KOPT-K1 (cell line): Measurements from ENCODE around the gene TNIP3.
"Not testable (repeated sequence)": the region's sequence is repeated elsewhere in the genome, so short reads cannot be mapped to it uniquely, and the experiment has no call there.

Experiments
- H3K27ac ChIP-seq: fragments of 200-600 bp; sonication (generic); 2 replicates; pipeline ENCODE4 v1.5.1; 2016; ENCODE audit warnings: antibody characterized with exemption, mild to moderate bottlenecking, low read depth, low read length; ENCODE audit not compliant: poor library complexity, severe bottlenecking
- H3K36me3 ChIP-seq: fragments of 200-600 bp; sonication (generic); 2 replicates; pipeline ENCODE4 v1.5.1; 2017; ENCODE audit warnings: antibody characterized with exemption, mild to moderate bottlenecking, low read length, moderate library complexity; ENCODE audit not compliant: insufficient read depth
- H3K9me3 ChIP-seq: fragments of 200-600 bp; sonication (generic); 2 replicates; pipeline ENCODE4 v1.5.1; 2017; ENCODE audit warnings: antibody characterized with exemption, low read length, mild to moderate bottlenecking; ENCODE audit not compliant: insufficient read depth, poor library complexity, severe bottlenecking

The TNIP3 gene

GRCh38 chr4:121187206-121187605 lies 23.1 kb upstream of the TNIP3 start:
- Histone ChIP-seq H3K36me3 (no peaks in the 10 kb centered on the region), H3K9me3 (no peaks in the 10 kb centered on the region), H3K27ac (no peak overlapping the region)

GRCh38 chr4:121185960-121186359 lies 21.8 kb upstream of the TNIP3 start:
- no peaks in the 10 kb centered on the region for H3K36me3 ChIP-seq
- no peaks in the 10 kb centered on the region for H3K9me3 ChIP-seq
- H3K27ac ChIP-seq, result no peak overlapping the region

GRCh38 chr4:121183989-121184388 lies 19.9 kb upstream of the TNIP3 start:
- Histone ChIP-seq H3K9me3 (no peaks in the 10 kb centered on the region), H3K27ac (no peak overlapping the region), H3K36me3 (no peaks in the 10 kb centered on the region)

- Histone ChIP-seq H3K36me3 (no peaks in the 10 kb centered on the region), H3K9me3 (no peaks in the 10 kb centered on the region), H3K27ac (peak overlapping the region; percentile 82)
Measured at GRCh38 chr4:121183361-121183760, 19.2 kb upstream of the TNIP3 start.

GRCh38 chr4:121182296-121182695 lies 18.2 kb upstream of the TNIP3 start:
- Histone ChIP-seq H3K27ac (peak overlapping the region; percentile 82), H3K9me3 (no peaks in the 10 kb centered on the region), H3K36me3 (no peaks in the 10 kb centered on the region)

- Histone ChIP-seq H3K9me3 (no peaks in the 10 kb centered on the region), H3K27ac (peak overlapping the region; percentile 82), H3K36me3 (no peaks in the 10 kb centered on the region)
Measured at GRCh38 chr4:121181493-121181892, 17.4 kb upstream of the TNIP3 start.

GRCh38 chr4:121180558-121180957 lies 16.4 kb upstream of the TNIP3 start:
- no peaks in the 10 kb centered on the region for H3K36me3 ChIP-seq
- H3K27ac ChIP-seq, result peak overlapping the region; percentile 82
- no peaks in the 10 kb centered on the region for H3K9me3 ChIP-seq

- H3K27ac ChIP-seq, result no peak overlapping the region
- H3K36me3 ChIP-seq, result no peaks in the 10 kb centered on the region
- no peaks in the 10 kb centered on the region for H3K9me3 ChIP-seq
Measured at GRCh38 chr4:121177246-121178137, 13.4 kb upstream of the TNIP3 start.

GRCh38 chr4:121176082-121176934 lies 12.2 kb upstream of the TNIP3 start:
- Histone ChIP-seq H3K36me3 (no peaks in the 10 kb centered on the region), H3K9me3 (no peaks in the 10 kb centered on the region), H3K27ac (no peak overlapping the region)

- not testable (repeated sequence) for H3K36me3 ChIP-seq, H3K27ac ChIP-seq, H3K9me3 ChIP-seq
Measured at GRCh38 chr4:121171477-121171876, 7.4 kb upstream of the TNIP3 start.

GRCh38 chr4:121168446-121169281 lies 4.5 kb upstream of the TNIP3 start:
- H3K36me3 ChIP-seq, result no peaks in the 10 kb centered on the region
- H3K27ac ChIP-seq, result no peak overlapping the region
- no peaks in the 10 kb centered on the region for H3K9me3 ChIP-seq

- Histone ChIP-seq H3K27ac (no peak overlapping the region), H3K9me3 (no peaks in the 10 kb centered on the region), H3K36me3 (no peaks in the 10 kb centered on the region)
Measured at GRCh38 chr4:121166976-121167375, 2.9 kb upstream of the TNIP3 start.

- H3K9me3 ChIP-seq, result no peaks in the 10 kb centered on the region
Measured at GRCh38 chr4:121165206-121165605, 1.1 kb upstream of the TNIP3 start.

GRCh38 chr4:121156822-121157769 lies 7.0 kb downstream of the TNIP3 start:
- Histone ChIP-seq H3K36me3 (no peaks in the 10 kb centered on the region), H3K9me3 (peaks cover 19% of the 10 kb centered on the region), H3K27ac (no peak overlapping the region)

More at GRCh38 chr4:121165206-121165605, 1.1 kb upstream of the TNIP3 start:
- no peaks in the 10 kb centered on the region for H3K36me3 ChIP-seq
- peak overlapping the region; percentile 16 for H3K27ac ChIP-seq
